Measurements from ENCODE around the gene TREML1.
"Not testable (repeated sequence)": the region's sequence is repeated elsewhere in the genome, so short reads cannot be mapped to it uniquely, and the experiment has no call there.

Gene TREML1

DNA sequence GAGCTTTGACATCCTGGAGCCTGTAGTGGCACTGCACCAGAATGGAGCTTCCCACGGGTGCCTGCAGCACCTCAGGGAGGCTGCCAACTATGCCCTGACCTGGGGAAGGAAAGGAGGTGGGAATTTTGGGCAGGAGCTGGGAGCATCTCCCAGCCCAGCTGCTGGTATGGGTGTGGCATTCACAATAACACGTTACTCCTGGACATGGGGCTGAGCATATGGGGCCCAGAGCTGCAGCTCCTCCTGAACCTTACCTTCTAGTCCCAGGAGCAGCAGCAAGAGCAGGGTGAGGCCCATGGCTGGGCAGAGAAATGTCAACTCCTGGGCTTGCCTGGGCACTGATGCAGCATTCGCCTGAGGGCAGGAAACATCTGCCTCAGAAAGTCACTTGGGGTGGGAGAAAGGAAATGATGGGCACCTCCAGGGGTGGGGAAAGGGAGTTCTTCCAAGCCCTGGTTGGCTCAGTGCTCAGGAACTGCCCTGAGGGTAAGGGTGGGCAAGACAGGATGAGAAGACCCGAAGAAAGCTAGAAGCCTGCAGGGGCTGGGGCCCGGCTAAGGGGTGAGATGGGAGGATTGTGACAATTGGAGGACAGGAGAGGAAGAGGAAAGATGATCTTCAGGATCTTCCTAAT lies at the start of gene TREML1:
TREML1 (minus strand) TSS at position 356 of the 634 bp plus-strand sequence; CDS start at position 297, 59 bp downstream.
- DNase-seq, result no peak

- no peak for DNase-seq
Measured at GRCh38 chr6:41201764-41202173, 47.6 kb upstream of the TREML1 start.

- DNase-seq, result no peak
Measured at GRCh38 chr6:41200901-41201763, 47.0 kb upstream of the TREML1 start, which contains the start of gene TREML2. Gene TREML2, minus strand, starts transcription at chr6:41201149. Its CDS starts 141 bp downstream, at chr6:41201008.

GRCh38 chr6:41200296-41200900 lies 46.3 kb upstream of the TREML1 start:
- DNase-seq, result peak; percentile 79

- DNase-seq, result peak; percentile 44
Measured at GRCh38 chr6:41199552-41200246, 45.6 kb upstream of the TREML1 start.

DNA sequence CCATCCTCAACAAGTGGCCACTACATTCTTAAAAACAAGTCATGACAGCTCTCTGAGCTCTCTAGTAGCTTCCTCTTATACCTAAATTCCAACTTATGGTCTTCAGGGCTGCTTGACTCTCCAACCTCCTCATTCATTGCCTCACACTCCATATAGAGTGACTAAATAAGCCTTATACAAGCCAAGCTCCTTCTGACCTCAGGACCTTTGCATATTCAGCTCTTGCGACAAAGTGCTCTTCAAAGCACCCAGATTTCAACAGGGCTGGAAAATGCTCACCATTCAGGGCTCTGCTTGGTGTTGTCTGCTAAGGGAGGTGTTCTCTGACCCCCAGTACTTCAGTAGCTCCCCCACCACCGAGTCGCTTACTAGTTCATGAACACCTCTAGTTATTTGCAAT lies 43.1 kb upstream of the TREML1 start:
- DNase-seq, result no peak

GRCh38 chr6:41194386-41194785 lies 40.2 kb upstream of the TREML1 start:
- DNase-seq, result no peak

- DNase-seq, result no peak
Measured at GRCh38 chr6:41193884-41194283, 39.7 kb upstream of the TREML1 start.

DNA sequence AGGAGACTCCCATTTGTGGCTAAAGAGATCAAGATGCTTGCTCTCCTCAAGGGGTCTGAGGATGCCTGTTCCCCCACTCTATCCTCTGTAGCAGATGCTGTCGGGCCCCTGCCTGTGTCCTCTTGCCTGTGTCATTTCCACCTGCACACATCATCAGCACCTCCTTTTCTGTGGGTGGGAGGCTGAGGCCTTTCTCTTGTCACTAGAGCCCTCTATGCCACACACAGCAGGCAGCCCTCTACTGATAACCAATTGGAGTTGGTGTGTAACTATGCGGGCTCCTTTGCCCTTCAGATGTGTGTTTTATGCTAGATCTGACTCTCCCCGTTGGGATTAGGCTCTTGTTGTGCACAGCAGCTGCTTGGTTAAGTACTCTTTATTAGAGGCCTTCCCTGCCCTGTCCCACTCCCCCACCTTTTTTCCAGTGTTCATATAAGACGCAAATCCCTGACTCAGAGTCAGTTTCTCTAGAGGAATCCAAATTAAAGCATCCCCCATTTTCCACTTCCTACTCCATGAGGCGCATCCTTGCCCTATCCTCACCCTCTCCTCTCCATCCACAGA lies 39.1 kb upstream of the TREML1 start:
- DNase-seq, result no peak

GRCh38 chr6:41191569-41191968 lies 37.4 kb upstream of the TREML1 start:
- DNase-seq, result peak; percentile 34

GRCh38 chr6:41190791-41191190 lies 36.6 kb upstream of the TREML1 start:
- no peak for DNase-seq

- DNase-seq, result no peak
Measured at GRCh38 chr6:41189967-41190366, 35.8 kb upstream of the TREML1 start.

DNA sequence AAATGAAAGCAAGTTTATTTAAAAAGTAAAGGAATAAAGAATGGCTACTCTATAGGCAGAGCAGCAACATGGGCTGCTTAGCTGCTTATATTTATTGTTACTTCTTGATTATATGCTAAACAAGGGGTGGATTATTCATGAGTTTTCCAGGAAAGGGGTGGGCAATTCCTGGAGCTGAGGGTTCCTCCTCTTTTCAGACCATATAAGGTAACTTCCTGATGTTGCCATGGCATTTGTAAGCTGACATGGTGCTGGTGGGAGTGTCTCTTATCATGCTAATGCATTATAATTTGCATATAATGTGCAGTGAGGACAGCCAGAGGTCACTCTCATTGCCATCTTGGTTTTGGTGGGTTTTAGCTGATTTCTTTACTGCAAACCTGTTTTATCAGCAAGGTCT lies 34.9 kb upstream of the TREML1 start:
- DNase-seq, result not testable (repeated sequence)

GRCh38 chr6:41187924-41188886 lies 34.1 kb upstream of the TREML1 start:
- no peak for DNase-seq

- no peak for DNase-seq
Measured at GRCh38 chr6:41186031-41186562, 31.9 kb upstream of the TREML1 start.

DNA sequence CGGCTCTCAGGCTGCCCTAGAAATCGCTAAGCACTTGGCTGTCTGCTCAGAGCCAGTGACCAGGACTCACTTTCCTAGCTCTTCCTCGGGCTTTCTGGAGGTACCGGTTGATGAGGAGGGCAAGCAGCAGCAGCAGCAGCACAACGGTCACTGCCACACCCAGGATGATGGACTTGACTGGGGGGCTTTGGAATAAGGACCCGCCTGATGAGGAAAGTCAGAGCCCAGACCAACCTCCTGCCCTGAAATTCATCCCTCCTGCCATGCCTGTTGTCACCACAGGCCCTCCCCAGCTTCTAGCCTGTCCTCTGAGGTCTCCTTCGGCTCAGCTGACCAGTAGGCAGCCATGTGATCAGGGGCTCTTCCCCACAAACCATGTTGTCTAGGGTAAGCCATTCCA lies 30.6 kb upstream of the TREML1 start:
- DNase-seq, result no peak

DNA sequence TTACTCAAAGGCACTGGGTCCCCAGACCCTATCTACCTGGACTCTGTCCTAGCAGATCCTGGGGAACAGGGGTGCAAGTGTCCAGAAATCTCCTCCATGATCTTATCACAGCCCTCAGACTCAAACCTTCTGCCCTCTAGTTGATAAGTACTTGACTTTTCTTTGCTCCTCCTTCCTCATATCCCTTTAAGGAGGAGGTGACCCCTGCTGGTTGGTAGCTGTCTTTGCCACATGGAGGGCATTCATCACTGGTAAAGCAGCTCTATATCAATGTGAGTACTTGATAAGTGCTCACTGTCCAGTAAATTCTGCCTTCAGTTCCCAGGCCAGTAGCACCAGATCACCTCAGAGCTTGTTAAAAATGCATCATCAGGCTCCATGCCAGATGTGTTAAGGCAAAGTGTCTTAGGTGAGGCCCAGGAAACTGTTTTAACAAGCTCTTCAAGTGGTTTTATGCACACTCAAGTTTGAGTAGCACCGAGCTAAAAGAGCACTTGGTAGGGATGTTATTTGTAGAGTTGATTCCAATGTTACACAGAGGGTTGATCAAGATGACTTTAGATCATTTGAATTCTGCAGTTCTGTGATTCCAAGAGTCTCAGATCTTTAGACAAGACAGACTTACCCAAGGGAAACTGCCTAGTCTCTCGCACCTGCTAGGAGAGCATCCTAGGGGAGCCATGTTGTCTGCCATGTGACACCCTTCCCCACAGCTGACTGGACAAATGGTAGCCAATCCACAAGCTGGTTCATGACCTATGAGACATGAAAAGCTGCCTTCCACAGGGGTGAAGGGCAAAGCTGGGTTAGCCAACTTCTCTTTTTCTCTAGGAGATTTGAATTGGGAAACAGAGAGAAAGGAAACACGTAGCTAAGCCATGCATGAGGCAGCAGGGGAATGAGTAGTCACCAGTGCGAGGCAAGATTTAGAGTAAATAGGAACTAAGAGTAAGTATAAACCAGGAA lies 28.2 kb upstream of the TREML1 start:
- peak; percentile 71 for DNase-seq

DNA sequence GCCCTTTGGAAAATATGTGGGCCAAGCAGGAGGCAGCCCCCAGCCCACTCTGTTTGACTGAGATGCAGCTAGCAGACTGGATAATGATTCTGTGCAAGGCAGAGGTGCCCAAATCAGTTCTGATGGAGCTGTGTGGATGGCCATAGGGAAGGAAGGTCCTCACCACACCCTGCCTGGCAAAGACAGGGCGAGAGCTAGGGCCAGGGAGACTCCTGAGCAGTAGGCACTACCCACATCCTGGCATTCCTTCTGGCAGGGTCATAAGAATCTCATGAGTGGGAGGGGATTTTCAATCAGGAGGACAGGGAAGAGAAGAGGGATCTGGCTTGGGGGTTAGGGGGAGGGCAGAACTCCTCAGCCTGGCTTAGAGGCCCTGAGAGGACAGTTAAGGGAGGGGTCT lies 27.4 kb upstream of the TREML1 start:
- no peak for DNase-seq

GRCh38 chr6:41179163-41179562 lies 25.0 kb upstream of the TREML1 start:
- DNase-seq, result no peak

- no peak for DNase-seq
Measured at GRCh38 chr6:41177695-41178094, 23.5 kb upstream of the TREML1 start.

Data from CD4-positive, alpha-beta T cell treated with Interleukin-10 for 1 hour (primary cell).